ENCODE results near the gene TMPRSS11F. TPM values are rescaled to one million over a fixed set of nuclear protein-coding genes. Genes with fewer than 3 reads are reported as not detected.

TMPRSS11F gene
- total RNA-seq, 1 experiment from 2014 or later, result not detected

- Histone ChIP-seq H4K20me1 (ENCODE audit: insufficient read depth) (no peaks in the 10 kb centered on the region), H3K4me1 (replicated peaks; ENCODE audit: insufficient read depth) (no peaks in the 10 kb centered on the region), H3K4me3 (no peak overlapping the region), H3K36me3 (ENCODE audit: low read depth) (no peaks in the 10 kb centered on the region), H3K4me2 (no peak overlapping the region), H3K9me2 (ENCODE audit: insufficient read depth) (no peaks in the 10 kb centered on the region), H3K27me3 (ENCODE audit: insufficient read depth, low read depth) (no peaks in the 10 kb centered on the region), H3F3A (ENCODE audit: insufficient read depth, low read depth) (no peaks in the 10 kb centered on the region), H2AFZ (no peak overlapping the region), H3K79me2 (ENCODE audit: low read depth) (no peaks in the 10 kb centered on the region), H3K27ac (no peak overlapping the region), H3K9me3 (ENCODE audit: insufficient read depth, low read depth) (no peaks in the 10 kb centered on the region)
- BruUV-seq (replicated peaks), result no TSS peak
- intact Hi-C loops (cut with micrococcal nuclease; ENCODE audit: unreplicated experiment), result no loop called here
- CTCF ChIA-PET, result no interaction called here
- POLR2A ChIA-PET (ENCODE audit: unreplicated experiment), result no interaction called here
- no peak for DNase-seq
- TF ChIP-seq EZH2 (IDR thresholded peaks at IDR 0.05; ENCODE audit: low read depth) (no peak), CTCF (conservative IDR thresholded peaks at IDR 0.05) (no peak)
Observed at GRCh38 chr4:68123525-68123924, 6.1 kb downstream of the TMPRSS11F start.

GRCh38 chr4:68119921-68120320, 9.7 kb downstream of the TMPRSS11F start:
- no peaks in the 10 kb centered on the region for H3K36me3 ChIP-seq (ENCODE audit: low read depth)
- H3K4me3 ChIP-seq, result no peak overlapping the region
- H3K27ac ChIP-seq, result no peak overlapping the region
- no TSS peak for BruUV-seq (replicated peaks)
- H3K9me2 ChIP-seq (ENCODE audit: insufficient read depth), result no peaks in the 10 kb centered on the region
- H3K9me3 ChIP-seq (ENCODE audit: insufficient read depth, low read depth), result no peaks in the 10 kb centered on the region
- H3K4me1 ChIP-seq (replicated peaks; ENCODE audit: insufficient read depth), result no peaks in the 10 kb centered on the region
- no peaks in the 10 kb centered on the region for H3K27me3 ChIP-seq (ENCODE audit: insufficient read depth, low read depth)
- no peak overlapping the region for H2AFZ ChIP-seq
- POLR2A ChIA-PET (ENCODE audit: unreplicated experiment), result no interaction called here
- CTCF ChIA-PET, result no interaction called here
- no peaks in the 10 kb centered on the region for H4K20me1 ChIP-seq (ENCODE audit: insufficient read depth)
- DNase-seq, result no peak
- TF ChIP-seq CTCF (conservative IDR thresholded peaks at IDR 0.05) (no peak), EZH2 (IDR thresholded peaks at IDR 0.05; ENCODE audit: low read depth) (no peak)
- H3K4me2 ChIP-seq, result no peak overlapping the region
- intact Hi-C loops (cut with micrococcal nuclease; ENCODE audit: unreplicated experiment), result no loop called here
- H3F3A ChIP-seq (ENCODE audit: insufficient read depth, low read depth), result no peaks in the 10 kb centered on the region
- no peaks in the 10 kb centered on the region for H3K79me2 ChIP-seq (ENCODE audit: low read depth)

- Histone ChIP-seq H4K20me1 (ENCODE audit: insufficient read depth) (no peaks in the 10 kb centered on the region), H2AFZ (no peak overlapping the region), H3K27ac (no peak overlapping the region), H3K27me3 (ENCODE audit: insufficient read depth, low read depth) (no peaks in the 10 kb centered on the region), H3K9me2 (ENCODE audit: insufficient read depth) (no peaks in the 10 kb centered on the region), H3K36me3 (ENCODE audit: low read depth) (no peaks in the 10 kb centered on the region), H3K9me3 (ENCODE audit: insufficient read depth, low read depth) (no peaks in the 10 kb centered on the region), H3F3A (ENCODE audit: insufficient read depth, low read depth) (no peaks in the 10 kb centered on the region), H3K4me1 (replicated peaks; ENCODE audit: insufficient read depth) (no peaks in the 10 kb centered on the region), H3K4me3 (no peak overlapping the region), H3K4me2 (no peak overlapping the region), H3K79me2 (ENCODE audit: low read depth) (no peaks in the 10 kb centered on the region)
- no TSS peak for BruUV-seq (replicated peaks)
- CTCF ChIA-PET, result no interaction called here
- POLR2A ChIA-PET (ENCODE audit: unreplicated experiment), result no interaction called here
- TF ChIP-seq EZH2 (IDR thresholded peaks at IDR 0.05; ENCODE audit: low read depth), result no peak
- TF ChIP-seq CTCF (conservative IDR thresholded peaks at IDR 0.05), result no peak
- intact Hi-C loops (cut with micrococcal nuclease; ENCODE audit: unreplicated experiment), result no loop called here
- DNase-seq, result no peak
Observed at GRCh38 chr4:68110441-68110840, 19.2 kb downstream of the TMPRSS11F start.
